SKM-1 (cell line): ENCODE data around the gene GMPPA.
A peak's percentile ranks its signal among the peaks of the same experiment; 100 is the strongest.

ENCODE experiments used
- DNase-seq: peaks from one replicate; lab custom pipeline; 2025; ENCODE audit not compliant: unreplicated experiment; lab: John Stamatoyannopoulos, UW

Gene GMPPA

DNA sequence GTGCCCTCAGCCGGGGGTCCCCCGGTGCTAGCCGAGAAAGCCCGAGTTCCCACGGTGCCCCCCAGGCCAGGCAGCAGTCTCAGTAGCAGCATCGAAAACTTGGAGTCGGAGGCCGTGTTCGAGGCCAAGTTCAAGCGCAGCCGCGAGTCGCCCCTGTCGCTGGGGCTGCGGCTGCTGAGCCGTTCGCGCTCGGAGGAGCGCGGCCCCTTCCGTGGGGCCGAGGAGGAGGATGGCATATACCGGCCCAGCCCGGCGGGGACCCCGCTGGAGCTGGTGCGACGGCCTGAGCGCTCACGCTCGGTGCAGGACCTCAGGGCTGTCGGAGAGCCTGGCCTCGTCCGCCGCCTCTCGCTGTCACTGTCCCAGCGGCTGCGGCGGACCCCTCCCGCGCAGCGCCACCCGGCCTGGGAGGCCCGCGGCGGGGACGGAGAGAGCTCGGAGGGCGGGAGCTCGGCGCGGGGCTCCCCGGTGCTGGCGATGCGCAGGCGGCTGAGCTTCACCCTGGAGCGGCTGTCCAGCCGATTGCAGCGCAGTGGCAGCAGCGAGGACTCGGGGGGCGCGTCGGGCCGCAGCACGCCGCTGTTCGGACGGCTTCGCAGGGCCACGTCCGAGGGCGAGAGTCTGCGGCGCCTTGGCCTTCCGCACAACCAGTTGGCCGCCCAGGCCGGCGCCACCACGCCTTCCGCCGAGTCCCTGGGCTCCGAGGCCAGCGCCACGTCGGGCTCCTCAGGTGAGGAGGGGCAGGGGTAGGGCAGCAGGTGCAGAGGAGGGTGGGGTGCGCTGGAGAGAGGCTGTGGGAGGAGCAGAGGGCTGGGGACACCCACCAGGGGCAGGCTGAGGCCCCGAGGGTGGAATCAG, 14.1 kb upstream of the GMPPA start:
- no peak for DNase-seq

- no peak for DNase-seq
Observed at GRCh38 chr2:219485201-219485580, 13.5 kb upstream of the GMPPA start.

GRCh38 chr2:219486380-219486959, 12.2 kb upstream of the GMPPA start:
- no peak for DNase-seq

GRCh38 chr2:219488149-219488843, 10.4 kb upstream of the GMPPA start:
- DNase-seq, result no peak

GRCh38 chr2:219488844-219489194, 9.9 kb upstream of the GMPPA start:
- DNase-seq, result no peak

DNA sequence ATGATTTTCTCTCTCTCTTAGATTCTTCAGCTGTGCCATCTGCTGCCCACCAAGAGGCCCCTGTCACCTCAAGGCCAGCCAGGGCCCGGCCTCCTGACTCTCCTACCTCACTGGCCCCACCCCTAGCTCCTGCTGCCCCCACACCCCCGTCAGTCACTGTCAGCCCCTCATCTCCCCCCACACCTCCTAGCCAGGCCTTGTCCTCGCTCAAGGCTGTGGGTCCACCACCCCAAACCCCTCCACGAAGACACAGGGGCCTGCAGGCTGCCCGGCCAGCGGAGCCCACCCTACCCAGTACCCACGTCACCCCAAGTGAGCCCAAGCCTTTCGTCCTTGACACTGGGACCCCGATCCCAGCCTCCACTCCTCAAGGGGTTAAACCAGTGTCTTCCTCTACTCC, 9.4 kb upstream of the GMPPA start:
- no peak for DNase-seq

DNA sequence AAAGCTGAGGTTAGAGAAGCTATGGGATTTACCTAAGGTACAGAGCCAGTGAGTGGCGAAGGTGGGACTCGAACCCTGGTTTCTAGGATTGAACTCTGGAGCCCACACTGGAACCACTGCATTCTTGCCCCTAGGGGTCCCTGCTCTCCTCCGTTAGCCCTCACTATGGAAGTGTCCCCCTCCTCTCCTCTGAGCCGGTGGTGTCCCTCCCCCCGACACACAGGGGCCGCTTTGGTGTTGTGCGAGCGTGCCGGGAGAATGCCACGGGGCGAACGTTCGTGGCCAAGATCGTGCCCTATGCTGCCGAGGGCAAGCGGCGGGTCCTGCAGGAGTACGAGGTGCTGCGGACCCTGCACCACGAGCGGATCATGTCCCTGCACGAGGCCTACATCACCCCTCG, 8.5 kb upstream of the GMPPA start:
- no peak for DNase-seq

- DNase-seq, result no peak
Observed at GRCh38 chr2:219490600-219491130, 8.0 kb upstream of the GMPPA start.

GRCh38 chr2:219491278-219491963, 7.3 kb upstream of the GMPPA start:
- no peak for DNase-seq

DNA sequence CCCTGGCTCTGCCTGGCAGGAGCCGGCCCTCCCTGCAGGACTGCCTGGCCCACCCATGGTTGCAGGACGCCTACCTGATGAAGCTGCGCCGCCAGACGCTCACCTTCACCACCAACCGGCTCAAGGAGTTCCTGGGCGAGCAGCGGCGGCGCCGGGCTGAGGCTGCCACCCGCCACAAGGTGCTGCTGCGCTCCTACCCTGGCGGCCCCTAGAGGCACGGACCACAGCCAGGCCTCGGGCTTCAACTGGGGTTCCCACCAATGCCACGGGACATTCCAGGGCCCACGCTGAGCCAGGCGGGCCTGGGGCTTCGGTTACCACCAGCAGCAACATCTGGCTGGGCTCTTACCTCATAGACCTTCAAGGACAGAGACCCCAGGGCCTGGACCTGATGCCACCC, 6.1 kb upstream of the GMPPA start:
- DNase-seq, result no peak

DNA sequence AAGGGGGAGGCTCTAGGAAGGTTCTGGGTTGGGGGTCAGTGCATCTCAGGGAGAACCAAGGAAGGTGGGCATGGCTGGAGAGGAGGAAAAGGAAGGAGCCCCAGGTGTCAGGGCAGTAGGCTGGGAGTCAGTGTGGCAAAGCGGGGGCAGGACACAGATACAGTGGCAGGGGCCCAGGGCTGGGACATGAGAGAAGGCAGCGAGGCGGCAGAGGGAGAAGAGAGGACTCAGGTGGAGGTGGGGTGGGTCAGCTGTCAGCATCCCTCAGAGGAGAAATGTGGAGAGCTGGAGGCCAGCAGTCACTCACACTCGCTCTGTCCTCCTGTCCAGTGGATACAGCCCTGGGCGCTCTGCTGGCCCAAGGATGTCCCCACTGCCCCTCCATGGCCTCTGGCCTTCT, 5.6 kb upstream of the GMPPA start:
- no peak for DNase-seq

GRCh38 chr2:219494952-219495530, 3.6 kb upstream of the GMPPA start:
- DNase-seq, result no peak

DNA sequence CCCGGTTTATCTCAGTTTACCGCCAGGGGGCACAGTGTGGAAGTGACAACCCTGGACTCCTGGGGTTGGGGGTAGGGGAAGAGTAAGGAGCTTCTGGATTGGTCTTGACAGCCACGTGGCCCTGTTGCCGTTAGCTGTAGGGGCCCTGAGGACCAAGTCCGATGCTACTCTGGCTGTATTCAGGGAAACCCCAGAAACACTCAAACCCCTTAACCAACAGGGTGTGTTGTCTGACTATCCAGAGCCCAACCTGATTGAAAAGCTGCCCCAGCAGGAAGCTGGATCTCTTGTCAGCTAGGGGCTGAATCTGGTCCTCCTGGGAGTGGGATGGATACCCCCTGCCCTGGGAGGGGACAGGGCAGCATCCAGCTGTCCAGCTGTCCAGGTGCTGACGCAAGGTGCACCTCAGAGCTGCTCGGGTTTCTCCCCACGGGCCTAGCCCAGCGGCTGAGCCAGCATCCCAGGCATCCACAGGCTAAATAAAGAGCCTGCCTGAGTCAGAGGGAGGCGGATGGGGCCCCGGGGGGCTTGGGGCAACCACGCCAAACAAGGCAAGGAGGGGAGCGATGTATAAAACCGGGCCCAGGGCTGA, 3.1 kb upstream of the GMPPA start:
- peak; percentile 69 for DNase-seq

DNA sequence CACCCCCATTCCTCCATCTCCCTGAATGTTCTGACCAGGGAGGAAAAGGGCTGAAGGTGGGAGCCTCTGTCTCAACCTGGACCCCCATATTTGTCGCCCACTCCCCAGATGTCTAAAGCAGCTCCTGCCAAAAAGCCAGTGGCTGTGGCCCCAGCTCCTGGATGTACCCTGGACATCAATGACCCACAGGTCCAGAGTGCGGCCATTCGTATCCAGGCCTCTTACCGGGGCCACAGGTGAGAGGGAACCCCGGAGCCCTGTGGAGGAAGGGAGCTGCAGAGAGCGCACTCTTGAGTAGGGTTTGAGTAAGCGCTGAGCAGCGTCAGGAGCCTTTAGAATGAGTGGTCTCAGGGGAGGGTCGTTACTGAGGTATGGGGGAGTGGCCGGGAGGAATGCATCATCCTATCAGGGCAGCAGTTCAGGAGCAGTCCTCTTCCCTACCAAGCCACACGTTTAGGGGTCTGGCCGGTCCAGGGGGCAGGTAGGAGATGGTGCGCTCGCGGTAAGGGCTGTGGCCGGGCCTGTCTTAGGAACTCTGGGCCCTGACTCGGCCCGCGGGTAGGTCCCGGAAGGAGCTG, 2.4 kb upstream of the GMPPA start:
- DNase-seq, result no peak

DNA sequence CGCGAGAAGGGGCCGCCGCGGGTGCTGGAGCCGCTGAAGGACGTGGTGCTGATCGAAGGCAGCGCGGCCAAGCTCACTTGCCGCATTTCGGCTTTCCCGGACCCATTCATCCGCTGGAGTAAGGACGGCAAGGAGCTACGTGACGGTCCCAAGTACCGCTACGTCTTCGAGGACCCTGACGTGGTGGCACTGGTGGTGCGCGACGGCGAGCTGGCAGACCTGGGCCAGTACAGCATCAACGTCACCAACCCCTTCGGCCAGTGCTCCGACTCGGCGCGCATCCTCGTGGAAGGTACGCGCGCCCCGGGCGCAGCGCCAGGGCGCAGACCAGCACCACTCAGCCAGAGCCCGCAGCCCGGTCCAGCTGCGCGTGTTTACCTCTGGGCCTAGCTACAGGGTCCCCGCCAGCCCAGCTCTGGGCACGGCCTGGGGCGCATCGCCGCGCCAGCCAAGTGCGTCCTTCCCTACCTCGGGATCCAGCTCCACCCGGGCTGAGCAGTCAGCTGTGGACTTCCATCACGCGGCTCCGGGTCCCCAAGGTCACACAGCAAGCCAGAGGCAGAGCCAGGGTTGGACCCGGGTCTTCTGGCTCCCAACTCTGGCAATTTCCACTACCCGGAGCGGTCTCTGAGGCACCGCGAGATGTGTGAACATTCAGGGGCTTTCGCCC, 1.7 kb upstream of the GMPPA start:
- DNase-seq, result no peak

DNA sequence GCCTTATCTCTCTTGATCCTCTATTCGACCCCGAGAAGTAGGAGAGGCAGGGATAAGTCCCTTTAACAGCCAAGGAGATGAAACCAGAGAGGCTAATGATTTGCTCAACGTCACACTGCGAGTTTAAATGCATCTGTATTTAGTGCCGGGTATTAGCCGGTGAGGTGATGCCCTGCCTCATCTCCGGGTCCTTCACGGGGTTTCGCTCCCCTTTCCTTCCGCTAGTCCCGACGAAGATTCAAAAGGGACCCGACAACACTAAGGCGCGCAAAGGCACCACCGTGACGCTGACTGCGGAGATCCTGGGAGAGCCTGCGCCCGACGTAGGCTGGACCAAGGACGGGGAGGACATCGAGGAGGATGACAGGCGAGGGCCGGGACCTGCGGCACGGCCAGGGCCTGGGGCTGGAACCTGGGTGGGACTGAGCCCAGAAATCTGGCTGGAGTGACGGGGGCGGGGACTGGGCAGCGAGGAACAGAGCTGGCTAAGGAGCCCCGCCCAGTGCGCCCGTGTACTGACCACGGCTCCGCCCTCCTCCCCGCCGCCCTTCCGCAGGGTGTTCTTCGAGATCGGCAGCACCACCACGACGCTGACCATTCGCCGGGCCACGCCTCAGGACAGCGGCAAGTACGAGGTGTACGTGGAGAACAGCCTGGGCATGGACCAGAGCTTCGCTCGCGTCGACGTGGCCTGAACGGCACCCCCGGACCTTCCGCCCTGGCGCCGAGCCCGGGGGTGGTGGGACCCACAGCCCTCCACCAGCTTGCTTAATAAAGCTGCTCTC, 1.0 kb upstream of the GMPPA start:
- DNase-seq, result peak; percentile 52

DNA sequence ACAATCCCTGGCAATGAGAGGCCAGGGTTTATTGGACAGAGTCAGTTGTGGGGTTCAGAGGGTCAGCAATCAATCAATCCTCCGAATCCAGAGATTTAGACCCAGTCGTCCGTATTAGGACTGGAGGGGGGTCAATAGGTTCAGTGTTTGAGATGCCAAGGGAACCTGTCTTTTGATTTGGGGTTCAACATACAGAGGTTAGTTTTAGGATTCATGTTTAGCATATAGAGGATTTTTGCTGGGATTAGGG, 292 bp downstream of the GMPPA start:
- DNase-seq, result no peak

DNA sequence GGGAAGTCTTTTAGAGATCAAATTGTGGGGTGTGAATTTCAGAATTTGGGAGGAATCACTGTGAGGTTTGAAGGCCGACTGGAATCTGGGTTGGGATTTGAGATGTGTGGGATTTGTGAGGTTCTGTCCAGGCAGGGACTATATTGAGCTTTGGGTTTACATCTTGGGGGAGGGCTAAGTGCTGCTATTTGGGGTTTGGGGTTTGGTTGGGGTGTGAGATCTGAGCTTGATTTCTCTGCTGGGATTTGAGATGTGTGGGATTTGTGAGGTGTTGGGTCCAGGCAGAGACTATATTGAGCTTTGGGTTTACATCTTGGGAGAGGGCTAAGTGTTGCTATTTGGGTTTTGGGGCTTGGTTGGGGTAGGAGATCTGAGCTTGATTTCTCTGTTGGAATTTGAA, 864 bp downstream of the GMPPA start:
- no peak for DNase-seq

- DNase-seq, result no peak
Observed at GRCh38 chr2:219500135-219500534, 1.4 kb downstream of the GMPPA start.
